Kidney epithelial cell (primary cell): Measurements from ENCODE around the gene CDH26. TPM values are rescaled to one million over a fixed set of nuclear protein-coding genes. Genes with fewer than 3 reads are reported as not detected.

Experiments used
- DNase-seq: peaks from one replicate; pipeline ENCODE4 v3.0.0-alpha.2; 2010; ENCODE audit warnings: low read depth
- H3K27me3 ChIP-seq: 2 replicates; pipeline ENCODE4 v1.6.0; 2011; ENCODE audit warnings: low read length; ENCODE audit not compliant: control insufficient read depth, insufficient read depth
- H3K36me3 ChIP-seq: 2 replicates; pipeline ENCODE4 v1.5.1; 2011; ENCODE audit warnings: low read length; ENCODE audit not compliant: control insufficient read depth, insufficient read depth
- H3K4me3 ChIP-seq: 2 replicates; pipeline ENCODE4 v1.5.1; 2011; ENCODE audit warnings: low read depth, mild to moderate bottlenecking, control low read depth, low read length
- total RNA-seq: library from RNA; depleted of rRNA; stranded (reverse); fragments of >200 nt; gene quantifications from 2 replicates; pipeline ENCODE4 v1.2.3, GENCODE V29; 2015
- TF ChIP-seq, protein P1 (sequence below): IDR thresholded peaks from 2 replicates; pipeline ENCODE4 v1.5.1; 2011; ENCODE audit warnings: mild to moderate bottlenecking, moderate library complexity, low read length, control low read depth, inconsistent platforms; ENCODE audit not compliant: insufficient read depth, poor library complexity, severe bottlenecking

Gene CDH26
- total RNA-seq, 1 donor from 2014 or later, result 0.29 TPM

DNA sequence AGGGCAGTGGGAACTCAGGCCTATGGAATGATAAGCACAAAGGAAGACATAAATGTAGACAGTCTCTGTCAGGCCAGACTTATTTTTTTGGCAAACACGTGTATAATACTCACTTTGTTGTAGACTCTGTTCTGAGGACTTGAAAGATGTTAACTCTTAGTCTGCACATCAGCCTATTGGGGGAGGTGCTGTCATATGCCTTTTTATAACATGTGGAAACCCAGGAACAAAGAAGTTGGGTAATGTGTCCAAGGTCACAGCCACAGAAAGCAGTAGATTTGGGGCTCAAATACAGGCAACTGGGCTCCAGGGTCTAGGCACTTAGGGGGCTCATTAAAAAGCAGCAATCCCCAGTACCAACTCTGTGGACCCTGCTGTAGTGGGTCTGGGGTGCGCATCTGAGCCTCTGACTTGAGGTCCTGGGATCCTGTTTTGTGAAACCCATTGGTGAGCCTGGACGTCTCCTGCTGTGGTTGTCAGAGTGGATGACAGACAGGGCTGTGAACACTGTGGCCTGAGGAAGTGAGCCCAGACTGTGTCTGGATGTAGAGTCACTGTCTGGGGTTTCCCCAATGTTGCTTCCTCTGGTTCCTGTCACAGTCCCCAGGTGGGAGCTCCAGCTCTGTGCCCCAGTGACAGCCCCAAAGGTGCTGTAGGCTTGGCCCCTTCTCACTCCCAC lies 50.0 kb downstream of the CDH26 start:
- Histone ChIP-seq H3K27me3 (peaks cover 10% of the 10 kb centered on the region), H3K4me3 (no peak overlapping the region), H3K36me3 (no peaks in the 10 kb centered on the region)
- DNase-seq, result no peak
- TF ChIP-seq, protein P1, sequence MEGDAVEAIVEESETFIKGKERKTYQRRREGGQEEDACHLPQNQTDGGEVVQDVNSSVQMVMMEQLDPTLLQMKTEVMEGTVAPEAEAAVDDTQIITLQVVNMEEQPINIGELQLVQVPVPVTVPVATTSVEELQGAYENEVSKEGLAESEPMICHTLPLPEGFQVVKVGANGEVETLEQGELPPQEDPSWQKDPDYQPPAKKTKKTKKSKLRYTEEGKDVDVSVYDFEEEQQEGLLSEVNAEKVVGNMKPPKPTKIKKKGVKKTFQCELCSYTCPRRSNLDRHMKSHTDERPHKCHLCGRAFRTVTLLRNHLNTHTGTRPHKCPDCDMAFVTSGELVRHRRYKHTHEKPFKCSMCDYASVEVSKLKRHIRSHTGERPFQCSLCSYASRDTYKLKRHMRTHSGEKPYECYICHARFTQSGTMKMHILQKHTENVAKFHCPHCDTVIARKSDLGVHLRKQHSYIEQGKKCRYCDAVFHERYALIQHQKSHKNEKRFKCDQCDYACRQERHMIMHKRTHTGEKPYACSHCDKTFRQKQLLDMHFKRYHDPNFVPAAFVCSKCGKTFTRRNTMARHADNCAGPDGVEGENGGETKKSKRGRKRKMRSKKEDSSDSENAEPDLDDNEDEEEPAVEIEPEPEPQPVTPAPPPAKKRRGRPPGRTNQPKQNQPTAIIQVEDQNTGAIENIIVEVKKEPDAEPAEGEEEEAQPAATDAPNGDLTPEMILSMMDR, result no peak

DNA sequence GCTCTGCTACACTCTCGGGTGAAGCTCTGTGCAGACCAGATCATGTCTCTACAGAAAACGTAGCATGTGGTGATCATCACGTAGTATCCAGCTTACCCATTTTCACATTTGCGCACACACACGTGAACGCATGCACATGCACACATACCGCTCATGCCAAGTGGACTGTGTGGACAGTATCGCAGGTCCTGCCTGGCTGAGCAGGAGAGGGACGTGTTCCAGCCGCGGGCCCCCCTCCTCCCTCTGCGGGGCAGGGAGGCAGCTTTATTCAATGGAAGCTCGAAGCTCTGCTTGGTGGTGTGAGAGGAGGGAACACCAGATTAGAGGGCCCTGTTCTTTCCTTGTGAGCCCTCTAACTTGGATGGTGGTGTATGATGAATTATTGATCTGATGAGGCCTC lies 51.1 kb downstream of the CDH26 start:
- DNase-seq, result no peak
- peaks cover 10% of the 10 kb centered on the region for H3K27me3 ChIP-seq
- H3K4me3 ChIP-seq, result no peak overlapping the region
- TF ChIP-seq, protein P1, result no peak
- H3K36me3 ChIP-seq, result no peaks in the 10 kb centered on the region

DNA sequence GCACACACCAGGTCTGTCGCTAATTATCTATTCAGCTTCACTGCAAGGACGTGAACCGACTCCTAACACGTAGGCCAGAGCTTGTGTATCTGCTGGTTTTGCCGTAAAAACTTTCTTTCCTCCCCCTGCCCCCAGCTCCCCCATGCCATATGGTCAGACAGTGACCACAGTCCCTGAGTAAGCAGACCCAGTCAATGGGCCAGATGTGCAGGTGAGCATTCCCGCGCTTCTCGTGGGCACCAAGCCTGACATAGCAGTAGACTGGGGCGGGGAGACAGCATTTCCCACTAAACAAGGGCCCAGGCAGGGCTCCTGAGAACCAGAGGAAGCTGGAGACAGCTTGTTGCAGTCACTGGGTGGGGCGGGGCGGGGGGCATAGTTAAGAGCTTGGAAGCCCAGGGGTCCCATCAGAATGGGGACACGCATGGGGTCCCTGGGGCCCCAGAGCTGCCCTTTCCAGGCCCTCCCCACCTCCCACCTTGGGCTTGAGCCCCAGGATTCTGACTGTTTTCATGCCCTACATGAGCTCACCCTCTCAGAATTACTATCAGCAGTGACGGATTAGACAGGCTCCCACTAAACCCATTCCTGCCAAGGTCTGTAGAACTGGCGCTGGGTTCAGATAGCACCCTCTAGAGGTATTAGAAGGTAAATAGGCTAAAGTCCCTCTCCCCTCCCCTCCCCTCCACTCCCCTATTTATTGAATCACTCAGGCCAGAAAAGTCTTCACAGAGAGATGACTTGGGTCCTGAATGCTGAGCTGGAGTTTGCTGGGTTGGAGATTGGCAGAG lies 51.8 kb downstream of the CDH26 start:
- peaks cover 10% of the 10 kb centered on the region for H3K27me3 ChIP-seq
- DNase-seq, result no peak
- H3K4me3 ChIP-seq, result no peak overlapping the region
- TF ChIP-seq, protein P1, result peak; percentile 18
- no peaks in the 10 kb centered on the region for H3K36me3 ChIP-seq

DNA sequence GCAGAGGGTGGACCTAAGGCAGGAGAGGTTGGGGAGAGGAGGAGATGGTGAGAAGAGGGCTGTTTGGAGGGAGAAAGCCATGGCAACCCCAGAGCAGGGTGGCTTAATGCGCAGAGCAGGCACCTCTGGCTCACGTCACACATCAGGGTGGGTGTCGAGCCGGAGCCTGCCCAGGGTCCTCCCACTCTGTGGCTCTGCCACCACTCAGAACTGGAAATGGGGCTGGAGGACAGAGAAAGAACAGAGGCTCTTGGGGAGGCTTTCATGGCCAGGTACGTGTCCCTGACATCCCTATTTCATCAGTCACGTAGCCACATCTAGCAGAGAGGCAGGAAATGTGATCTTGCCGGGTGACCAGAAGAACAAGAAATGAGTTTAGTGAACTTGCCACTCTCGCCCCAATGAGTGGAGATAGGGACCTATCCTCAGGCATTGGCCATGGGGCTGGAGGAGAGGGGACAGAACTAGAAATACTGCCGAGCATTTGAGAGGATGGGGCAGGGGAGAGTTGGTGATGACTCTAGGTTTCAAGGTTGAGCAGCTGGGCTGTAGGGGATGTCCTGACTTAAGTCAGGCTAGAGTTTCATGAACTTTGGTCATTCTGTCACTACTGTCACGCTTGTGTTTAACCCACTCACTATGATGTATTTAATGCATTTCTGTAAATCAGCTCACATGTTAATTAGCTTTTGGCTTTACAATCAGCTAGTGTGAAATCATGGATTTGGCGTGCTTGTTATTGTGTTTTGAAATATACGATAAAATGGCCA lies 52.7 kb downstream of the CDH26 start:
- H3K36me3 ChIP-seq, result no peaks in the 10 kb centered on the region
- no peak overlapping the region for H3K4me3 ChIP-seq
- TF ChIP-seq, protein P1, result no peak
- H3K27me3 ChIP-seq, result peaks cover 10% of the 10 kb centered on the region
- no peak for DNase-seq

DNA sequence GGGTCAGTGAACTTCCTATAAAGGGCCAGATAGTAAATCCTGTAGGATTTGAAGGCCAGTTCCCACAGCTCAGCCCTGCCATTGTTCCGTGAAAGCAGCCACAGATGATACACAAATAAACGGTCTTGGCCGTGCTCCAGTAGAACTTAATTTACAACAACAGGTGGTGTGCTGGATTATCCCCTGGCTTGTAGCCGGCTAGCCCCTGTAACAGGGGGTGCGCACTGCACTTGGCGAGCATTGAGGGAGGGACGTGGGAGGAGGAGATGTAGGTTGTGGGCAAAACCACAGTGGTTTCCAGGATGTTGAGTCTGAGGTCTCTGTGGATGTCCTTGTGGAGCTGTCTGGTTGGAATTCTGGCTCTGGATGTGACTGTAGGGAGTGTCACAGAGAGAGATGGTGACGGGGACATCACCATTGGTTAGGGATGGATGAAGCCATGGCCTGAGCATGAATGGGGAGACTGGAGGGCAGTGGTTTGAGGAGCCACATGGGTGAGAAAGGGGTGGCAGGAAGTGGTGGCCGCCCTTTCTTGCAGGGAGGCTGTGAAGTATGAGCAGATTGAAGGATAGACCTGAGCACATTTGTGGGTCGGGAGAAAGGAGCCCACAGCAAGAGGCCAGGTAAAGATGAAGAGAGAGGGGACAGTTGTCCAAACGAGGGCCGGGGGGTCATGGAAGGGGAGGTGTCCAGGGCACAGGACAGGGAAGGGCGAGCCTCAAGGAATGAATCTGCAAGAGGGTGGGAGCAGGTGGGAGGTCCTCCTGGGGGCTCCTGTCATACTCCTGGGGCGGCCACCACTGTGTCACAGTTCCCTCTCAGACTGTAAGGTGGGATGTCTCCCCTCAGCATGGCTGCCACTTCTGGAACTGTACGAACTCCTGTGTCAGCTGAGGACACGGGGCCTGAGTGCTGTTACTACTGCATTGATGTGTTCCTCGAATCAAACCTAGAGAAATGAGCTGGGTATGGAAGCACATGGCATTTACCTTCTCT lies 53.6 kb downstream of the CDH26 start:
- TF ChIP-seq, protein P1, result no peak
- no peak for DNase-seq
- Histone ChIP-seq H3K4me3 (no peak overlapping the region), H3K36me3 (no peaks in the 10 kb centered on the region), H3K27me3 (peaks cover 10% of the 10 kb centered on the region)
